ENCODE data around the gene PNN.
A peak's percentile ranks its signal among the peaks of the same experiment; 100 is the strongest.
"Not testable (repeated sequence)": the region's sequence is repeated elsewhere in the genome, so short reads cannot be mapped to it uniquely, and the experiment has no call there.

Gene PNN

GRCh38 chr14:39174560-39175444, at the start of gene PNN:
Gene PNN (plus strand): TSS chr14:39175254. CDS start chr14:39175280, 26 bp downstream.
- peak; percentile 98 to 99 for DNase-seq

- not testable (repeated sequence) for DNase-seq
Measured at GRCh38 chr14:39137835-39138234, 37.2 kb upstream of the PNN start.

GRCh38 chr14:39138440-39138839, 36.6 kb upstream of the PNN start:
- no peak for DNase-seq

DNA sequence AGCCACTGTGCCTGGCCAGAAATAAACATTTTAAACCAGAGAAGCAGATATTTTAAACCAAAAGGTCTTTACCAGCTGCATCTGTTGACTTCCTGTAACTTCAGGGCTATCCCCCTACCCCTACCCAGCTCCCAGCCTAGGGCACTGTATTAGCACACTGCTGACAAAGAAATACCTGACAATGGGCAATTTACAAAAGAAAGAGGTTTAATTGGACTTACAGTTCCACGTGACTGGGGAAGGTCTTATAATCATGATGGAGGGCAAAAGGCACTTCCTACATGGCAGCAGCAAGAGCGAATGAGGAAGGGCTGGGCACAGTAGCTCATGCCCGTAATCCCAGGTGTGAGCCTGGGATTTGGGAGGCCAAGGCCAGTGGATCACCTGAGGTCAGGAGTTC, 34.9 kb upstream of the PNN start:
- no peak for DNase-seq

- DNase-seq, result not testable (repeated sequence)
Measured at GRCh38 chr14:39141623-39142022, 33.4 kb upstream of the PNN start.

GRCh38 chr14:39143226-39143625, 31.8 kb upstream of the PNN start:
- not testable (repeated sequence) for DNase-seq

DNA sequence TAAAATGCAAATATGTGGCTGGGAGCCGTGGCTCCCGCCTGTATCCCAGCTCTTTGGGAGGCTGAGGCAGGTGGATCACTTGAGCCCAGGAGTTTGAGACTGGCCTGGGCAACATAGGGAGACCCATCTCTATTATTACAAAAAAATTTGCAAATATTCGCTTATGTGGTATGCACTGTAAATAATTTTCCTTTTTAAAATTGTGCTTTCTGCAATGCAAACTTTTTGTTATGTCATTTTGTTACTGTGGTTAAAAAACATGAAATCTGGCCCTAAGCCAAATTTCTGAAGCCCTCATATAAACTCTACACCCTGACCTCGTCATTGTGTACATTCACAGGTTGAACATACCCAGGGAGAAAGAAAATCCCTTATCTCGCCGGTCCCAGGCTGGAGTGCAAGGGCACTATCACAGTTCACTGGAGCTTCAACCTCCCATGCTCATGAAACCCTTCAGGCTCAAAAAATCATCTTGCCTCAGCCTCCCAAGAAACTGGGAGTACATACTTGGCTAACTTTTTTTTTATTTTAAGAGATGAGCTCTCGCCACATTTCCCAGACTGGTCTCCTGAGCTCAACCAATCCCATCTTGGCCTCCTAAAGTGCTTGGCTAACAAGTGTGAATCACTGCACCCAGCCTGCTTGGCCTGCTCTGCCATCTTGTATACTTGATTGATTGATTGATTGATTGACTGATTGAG, 29.6 kb upstream of the PNN start:
- DNase-seq, result no peak

GRCh38 chr14:39154594-39155189, 20.4 kb upstream of the PNN start:
- DNase-seq, result no peak

GRCh38 chr14:39157491-39157890, 17.6 kb upstream of the PNN start:
- no peak for DNase-seq

DNA sequence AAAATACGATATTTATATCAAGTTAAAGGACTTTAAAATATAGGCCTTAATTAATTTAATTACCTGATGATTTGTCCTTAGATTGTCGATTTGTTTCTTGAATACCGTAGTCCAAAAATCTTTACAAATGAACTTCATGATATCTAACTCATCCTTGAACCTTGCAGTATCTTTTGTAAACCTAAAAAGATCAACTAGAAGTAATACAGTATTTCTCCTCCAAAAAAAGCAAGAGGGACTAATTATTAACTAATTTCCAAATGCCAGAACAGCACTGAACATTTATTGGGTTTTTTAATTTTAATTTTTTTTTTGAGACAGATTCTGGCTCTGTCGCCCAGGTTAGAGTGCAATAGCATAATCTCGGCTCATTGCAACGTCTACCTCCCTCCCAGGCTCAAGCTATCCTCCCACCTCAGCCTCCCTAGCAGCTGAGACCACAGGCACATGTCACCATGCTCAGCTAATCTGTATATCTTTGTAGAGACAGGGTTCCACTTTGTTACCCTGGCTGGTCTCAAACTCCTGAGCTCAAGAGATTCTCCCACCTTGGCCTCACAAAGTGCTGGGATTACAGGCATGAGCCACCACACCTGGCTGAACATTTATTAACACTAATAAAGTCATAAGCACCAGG, 16.7 kb upstream of the PNN start:
- DNase-seq, result no peak

DNA sequence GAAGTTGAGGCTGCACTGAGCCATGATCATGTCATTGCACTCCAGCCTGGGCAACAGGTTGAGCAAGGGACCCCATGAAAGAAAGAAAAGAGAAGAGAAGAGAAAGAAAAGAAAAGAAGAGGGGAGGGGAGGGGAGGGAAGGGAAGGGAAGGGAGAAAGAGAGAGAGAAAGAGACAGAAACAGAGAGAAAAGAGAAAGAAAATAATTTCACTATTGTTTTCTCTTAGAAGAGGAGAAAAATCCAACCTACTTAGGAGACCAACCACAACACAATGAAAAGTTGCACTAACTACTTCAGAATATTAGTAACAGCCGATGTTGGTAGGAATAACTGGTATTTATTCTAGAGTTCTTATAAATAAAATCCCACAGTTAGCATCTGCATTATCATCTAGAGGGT, 14.6 kb upstream of the PNN start:
- DNase-seq, result no peak

DNA sequence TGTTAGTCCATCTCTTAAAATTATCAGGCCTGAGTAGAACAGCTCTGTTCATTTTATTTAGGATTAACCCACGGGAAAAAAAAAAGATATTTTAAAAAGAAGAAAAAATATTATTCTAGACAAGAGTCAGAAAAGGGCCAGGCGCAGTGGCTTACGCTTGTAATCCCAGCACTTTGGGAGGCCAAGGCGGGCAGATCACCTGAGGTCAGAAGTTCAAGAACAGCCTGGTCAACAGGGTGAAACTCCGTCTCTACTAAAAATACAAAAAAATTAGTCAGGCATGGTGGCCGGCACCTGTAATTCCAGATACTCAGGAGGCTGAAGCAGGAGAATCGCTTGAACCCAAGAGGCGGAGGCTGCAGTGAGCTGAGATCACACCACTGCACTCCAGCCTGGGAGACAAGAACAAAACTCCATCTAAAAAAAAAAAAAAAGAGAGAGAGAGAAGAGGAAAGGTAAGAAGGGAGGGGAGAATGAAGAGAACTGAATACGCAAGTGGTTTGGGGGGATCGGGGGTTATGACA, 7.2 kb upstream of the PNN start:
- DNase-seq, result not testable (repeated sequence)

DNA sequence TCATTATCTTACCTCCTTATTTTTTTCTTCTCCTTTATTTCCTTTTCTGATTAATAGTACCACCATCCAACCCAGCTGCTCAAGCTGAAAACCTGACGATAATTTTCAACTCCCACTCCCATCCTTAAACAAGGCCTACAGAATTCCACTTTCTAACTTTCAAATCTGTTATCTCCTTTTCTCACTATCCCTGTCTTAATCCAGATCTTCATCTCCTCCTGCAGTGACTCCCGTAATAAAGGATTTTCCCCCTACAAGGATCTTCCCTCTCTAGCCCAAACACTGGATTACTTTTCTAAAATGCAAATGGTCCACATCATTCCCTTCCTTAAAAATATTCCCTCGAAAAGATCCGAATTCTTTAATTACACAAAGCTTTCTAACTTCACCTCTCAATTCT, 6.5 kb upstream of the PNN start:
- DNase-seq, result no peak

DNA sequence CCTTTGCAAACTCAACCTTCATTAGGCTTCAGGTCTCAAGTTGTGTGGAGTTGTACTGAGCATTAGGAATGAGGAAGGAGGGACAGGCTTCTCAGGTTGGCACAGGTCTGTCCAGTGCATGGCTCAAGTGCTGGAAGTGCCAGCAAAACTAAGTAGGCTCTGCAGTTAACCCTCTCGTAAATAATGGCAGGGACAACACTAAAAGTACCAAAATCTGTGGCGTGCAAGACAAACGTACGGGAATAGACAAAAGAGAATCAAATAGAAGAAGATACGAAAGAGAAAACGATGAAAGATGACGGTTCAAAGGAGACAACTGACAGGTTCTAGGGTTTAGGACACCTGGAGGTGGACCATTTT, 5.5 kb upstream of the PNN start:
- no peak for DNase-seq

DNA sequence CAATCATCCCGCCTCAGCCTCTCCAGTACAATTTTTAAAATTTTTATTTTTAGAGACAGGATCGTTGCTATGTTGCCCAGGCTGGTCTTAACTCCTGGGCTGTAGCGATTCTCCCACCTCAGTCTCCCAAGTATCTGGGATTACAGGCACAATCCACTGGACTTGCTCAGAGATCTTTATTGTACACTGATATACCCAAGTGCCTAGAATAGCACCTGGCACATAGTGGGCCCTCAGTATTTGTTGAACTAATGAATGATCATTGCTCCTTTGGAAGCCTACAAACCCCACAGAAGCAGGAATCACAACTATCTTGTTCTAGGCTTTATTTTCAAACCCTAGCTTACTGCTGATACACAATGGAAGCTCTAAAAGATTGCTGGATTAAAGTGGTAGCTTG, 1.9 kb upstream of the PNN start:
- DNase-seq, result no peak

DNA sequence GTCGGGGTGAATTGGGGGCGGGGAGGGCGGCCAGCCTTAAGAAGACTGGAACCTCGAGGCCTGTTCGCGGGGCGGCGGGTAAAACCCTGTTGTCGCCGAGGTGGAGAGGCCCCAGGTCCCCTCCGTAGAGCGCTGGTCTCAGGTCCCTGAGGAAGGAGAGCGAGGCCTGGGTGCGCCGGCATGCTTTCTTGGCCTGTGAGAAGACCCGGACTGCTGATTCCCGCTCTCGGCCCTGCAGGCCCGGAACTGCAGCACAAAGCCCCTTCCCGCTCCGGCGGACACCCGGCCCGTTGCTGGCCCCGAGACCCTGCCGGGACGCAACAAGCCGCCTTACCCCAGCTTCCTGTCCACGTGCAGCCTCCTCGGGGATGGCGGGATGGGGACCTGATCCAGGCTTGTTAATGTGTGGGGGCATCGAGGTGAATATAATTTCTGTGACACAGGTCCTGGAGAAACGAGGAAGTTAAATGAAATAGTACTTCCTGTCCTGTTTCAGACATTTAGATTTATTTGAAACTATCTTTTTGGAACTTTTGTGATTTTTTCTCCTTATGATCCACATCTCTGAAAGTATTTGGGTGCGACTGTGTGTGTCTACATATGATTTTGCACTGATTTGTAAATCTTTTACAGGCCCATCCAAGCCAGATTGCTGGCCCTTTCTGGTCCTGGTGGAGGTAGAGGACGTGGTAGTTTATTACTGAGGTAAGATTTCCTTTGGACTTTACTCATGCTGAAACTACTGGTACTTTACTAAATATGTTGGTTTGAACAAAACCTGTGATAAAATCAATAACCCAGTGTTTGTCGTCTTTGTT, 600 bp downstream of the PNN start:
- peak in 1 of 2 donors; percentile 24 for DNase-seq

DNA sequence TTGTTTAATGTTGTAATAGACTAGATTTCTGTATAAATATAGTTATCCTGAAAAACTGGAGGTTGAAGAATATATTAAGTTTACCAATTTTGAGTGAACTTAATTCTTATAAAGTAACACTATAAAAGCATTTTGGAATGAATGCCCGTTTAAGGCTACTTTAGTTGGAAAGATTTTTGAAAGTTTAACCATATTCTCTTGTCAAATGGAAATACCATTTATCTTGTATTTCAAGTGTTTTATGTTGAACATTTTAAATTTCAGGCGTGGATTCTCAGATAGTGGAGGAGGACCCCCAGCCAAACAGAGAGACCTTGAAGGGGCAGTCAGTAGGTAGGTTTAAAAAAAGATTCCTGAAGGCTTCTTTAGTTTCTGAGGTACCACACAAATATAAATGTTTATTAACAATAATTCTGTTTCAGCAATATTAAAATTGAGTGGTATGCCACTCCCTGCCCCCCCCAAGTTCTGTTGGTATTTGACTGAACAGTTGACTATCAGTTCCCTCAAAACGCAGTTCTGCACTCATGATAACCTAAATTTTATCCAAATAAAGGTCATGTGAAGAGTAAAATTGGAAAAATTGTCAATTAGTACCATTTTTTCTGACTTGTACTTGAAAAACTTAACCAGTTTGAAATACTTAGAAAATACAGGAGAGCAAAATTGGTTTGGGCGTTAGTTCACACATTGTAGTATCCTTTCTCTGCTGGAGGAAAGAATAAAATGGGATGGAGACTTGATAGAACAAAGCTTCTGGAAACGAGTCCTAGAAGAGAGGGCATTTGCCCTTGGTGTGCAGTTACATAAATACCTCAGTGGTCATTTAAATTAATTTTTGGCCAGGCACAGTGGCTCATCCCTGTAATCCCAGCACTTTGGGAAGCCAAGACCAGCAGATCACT, 1.5 kb downstream of the PNN start:
- DNase-seq, result no peak

DNA sequence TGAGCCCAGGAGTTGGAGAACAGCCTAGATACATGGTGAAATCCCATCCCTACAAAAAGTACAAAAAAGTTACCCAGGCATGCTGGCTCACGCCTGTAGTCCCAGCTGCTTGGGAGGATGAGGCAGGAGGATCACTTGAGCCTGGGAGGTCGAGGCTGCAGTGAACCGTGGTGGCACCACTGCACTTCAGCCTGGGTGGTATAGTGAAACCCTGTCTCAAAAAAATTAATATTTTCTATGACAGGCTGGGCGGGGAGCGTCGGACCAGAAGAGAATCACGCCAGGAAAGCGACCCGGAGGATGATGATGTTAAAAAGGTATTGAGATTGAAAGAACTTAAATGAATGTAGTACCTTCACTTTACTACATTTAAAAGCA, 2.1 kb downstream of the PNN start:
- no peak for DNase-seq

- DNase-seq, result no peak
Measured at GRCh38 chr14:39179042-39179441, 4.0 kb downstream of the PNN start.

DNA sequence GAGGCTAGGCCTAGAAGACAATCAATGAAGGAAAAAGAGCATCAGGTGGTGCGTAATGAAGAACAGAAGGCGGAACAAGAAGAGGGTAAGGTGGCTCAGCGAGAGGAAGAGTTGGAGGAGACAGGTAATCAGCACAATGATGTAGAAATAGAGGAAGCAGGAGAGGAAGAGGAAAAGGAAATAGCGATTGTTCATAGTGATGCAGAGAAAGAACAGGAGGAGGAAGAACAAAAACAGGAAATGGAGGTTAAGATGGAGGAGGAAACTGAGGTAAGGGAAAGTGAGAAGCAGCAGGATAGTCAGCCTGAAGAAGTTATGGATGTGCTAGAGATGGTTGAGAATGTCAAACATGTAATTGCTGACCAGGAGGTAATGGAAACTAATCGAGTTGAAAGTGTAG, 5.5 kb downstream of the PNN start:
- DNase-seq, result no peak

DNA sequence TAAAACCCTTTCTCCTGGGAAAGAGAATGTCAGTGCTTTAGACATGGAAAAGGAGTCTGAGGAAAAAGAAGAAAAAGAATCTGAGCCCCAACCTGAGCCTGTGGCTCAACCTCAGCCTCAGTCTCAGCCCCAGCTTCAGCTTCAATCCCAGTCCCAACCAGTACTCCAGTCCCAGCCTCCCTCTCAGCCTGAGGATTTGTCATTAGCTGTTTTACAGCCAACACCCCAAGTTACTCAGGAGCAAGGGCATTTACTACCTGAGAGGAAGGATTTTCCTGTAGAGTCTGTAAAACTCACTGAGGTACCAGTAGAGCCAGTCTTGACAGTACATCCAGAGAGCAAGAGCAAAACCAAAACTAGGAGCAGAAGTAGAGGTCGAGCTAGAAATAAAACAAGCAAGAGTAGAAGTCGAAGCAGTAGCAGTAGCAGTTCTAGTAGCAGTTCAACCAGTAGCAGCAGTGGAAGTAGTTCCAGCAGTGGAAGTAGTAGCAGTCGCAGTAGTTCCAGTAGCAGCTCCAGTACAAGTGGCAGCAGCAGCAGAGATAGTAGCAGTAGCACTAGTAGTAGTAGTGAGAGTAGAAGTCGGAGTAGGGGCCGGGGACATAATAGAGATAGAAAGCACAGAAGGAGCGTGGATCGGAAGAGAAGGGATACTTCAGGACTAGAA, 6.1 kb downstream of the PNN start:
- no peak for DNase-seq
